A549 (cell line): ENCODE data around the gene TPRX1. TPM values are rescaled to one million over a fixed set of nuclear protein-coding genes. Genes with fewer than 3 reads are reported as not detected.

Source experiments
- ATAC-seq, 2 experiments: fragments of 200-7000 bp in 1 of 2; fragments of >200 bp in 1 of 2; cut with Nextera tagmentation in 1 of 2; cut with Tn5 transposase in 1 of 2; 3 replicates each; pipeline versions ENCODE4 v1.8.0 to v1.9.1; 2018 to 2020; ENCODE audit warnings: mild to moderate bottlenecking in 1 of 2, moderate library complexity in 1 of 2
- CTCF ChIA-PET: fragments of 300-600 bp; sonication (Branson Sonifier 250); formaldehyde crosslinking; extraction: SDS; loops from one replicate; lab custom pipeline; 2021; ENCODE audit warnings: antibody characterized with exemption, inconsistent platforms; lab: Yijun Ruan, JAX
- POLR2A ChIA-PET: fragments of 350-600 bp; formaldehyde crosslinking; extraction: SDS; loops from one replicate; lab custom pipeline; 2021; ENCODE audit warnings: antibody characterized with exemption, inconsistent platforms; lab: Yijun Ruan, JAX
- DNase-seq, 2 experiments: peaks; one replicate each; pipeline versions ENCODE4 v3.0.0 to v3.0.0-alpha.2; 2011 to 2016; ENCODE audit warnings: low read depth in 1 of 2, low spot score in 1 of 2
- FAIRE-seq: peaks from 2 replicates; lab custom pipeline; 2011; peaks lifted over from hg19 to GRCh38; lab: Jason Lieb, UNC
- H3K27ac ChIP-seq, 2 experiments: fragments of >200 bp; sonication (Bioruptor Twin); formaldehyde crosslinking; 3 replicates each; pipeline ENCODE4 v1.5.1; 2016 to 2017
- H3K4me1 ChIP-seq: fragments of >200 bp; sonication (Bioruptor Twin); formaldehyde crosslinking; 3 replicates; pipeline ENCODE4 v1.6.1; 2016
- H3K4me2 ChIP-seq: fragments of >200 bp; sonication (Bioruptor Twin); formaldehyde crosslinking; 3 replicates; pipeline ENCODE4 v1.6.1; 2016
- H3K4me3 ChIP-seq: fragments of >200 bp; sonication (Bioruptor Twin); formaldehyde crosslinking; 3 replicates; pipeline ENCODE4 v1.5.1; 2016
- H3K9me3 ChIP-seq: fragments of >200 bp; sonication (Bioruptor Twin); formaldehyde crosslinking; 3 replicates; pipeline ENCODE4 v1.6.1; 2016
- CEBPB ChIP-seq, 2 experiments: fragments of >200 bp in 1 of 2; sonication (Bioruptor Twin) in 1 of 2; formaldehyde crosslinking in 1 of 2; IDR thresholded peaks; 2 replicates each; pipeline ENCODE4 v1.6.1; 2012 to 2016
- CHD4 ChIP-seq: fragments of 200-600 bp; sonication (generic); IDR thresholded peaks from 2 replicates; pipeline ENCODE4 v1.6.1; 2016; ENCODE audit warnings: antibody characterized with exemption, mild to moderate bottlenecking, borderline replicate concordance
- EHF ChIP-seq: fragments of 250-450 bp; sonication (Bioruptor Pico); IDR thresholded peaks from 2 replicates; pipeline ENCODE4 v1.5.0; 2020; ENCODE audit warnings: mild to moderate bottlenecking
- FOSB ChIP-seq: fragments of 250-450 bp; sonication (Bioruptor Pico); IDR thresholded peaks from 2 replicates; pipeline ENCODE4 v1.5.0; 2020; ENCODE audit warnings: mild to moderate bottlenecking, moderate library complexity
- FOXS1 ChIP-seq: fragments of 250-450 bp; sonication (Bioruptor Pico); IDR thresholded peaks from 2 replicates; pipeline ENCODE4 v1.5.0; 2020; ENCODE audit warnings: mild to moderate bottlenecking, moderate library complexity
- HEYL ChIP-seq: fragments of 250-450 bp; sonication (Bioruptor Pico); IDR thresholded peaks from 2 replicates; pipeline ENCODE4 v1.8.0; 2021; ENCODE audit warnings: mild to moderate bottlenecking, moderate library complexity
- HOXB13 ChIP-seq: fragments of 250-450 bp; sonication (Bioruptor Pico); IDR thresholded peaks from 2 replicates; pipeline ENCODE4 v1.5.0; 2020; ENCODE audit warnings: low read depth, mild to moderate bottlenecking, moderate library complexity
- JUNB ChIP-seq: fragments of >200 bp; sonication (Bioruptor Twin); formaldehyde crosslinking; IDR thresholded peaks from 2 replicates; pipeline ENCODE4 v1.6.1; 2016
- NFE2L2 ChIP-seq: fragments of 150-350 bp; conservative IDR thresholded peaks from 2 replicates; pipeline ENCODE4 v1.6.1; 2014; ENCODE audit warnings: low read length
- PHF8 ChIP-seq: fragments of 200-600 bp; sonication (generic); IDR thresholded peaks from 2 replicates; pipeline ENCODE4 v1.6.1; 2016; ENCODE audit warnings: low read depth, mild to moderate bottlenecking, antibody characterized with exemption, moderate library complexity, borderline replicate concordance
- POLR2A ChIP-seq: IDR thresholded peaks from 2 replicates; pipeline ENCODE4 v1.6.1; 2012; ENCODE audit warnings: mild to moderate bottlenecking, low read length
- RAD21 ChIP-seq, 2 experiments: fragments of >200 bp in 1 of 2; sonication (Bioruptor Twin) in 1 of 2; formaldehyde crosslinking in 1 of 2; IDR thresholded peaks in 1 of 2; conservative IDR thresholded peaks in 1 of 2; 2 replicates in 1 of 2; 3 replicates in 1 of 2; pipeline ENCODE4 v1.6.1; 2012 to 2018; ENCODE audit warnings: inconsistent platforms in 1 of 2
- SMC3 ChIP-seq: fragments of >200 bp; sonication (Bioruptor Twin); formaldehyde crosslinking; IDR thresholded peaks from 3 replicates; pipeline ENCODE4 v1.6.1; 2018; ENCODE audit warnings: inconsistent platforms
- SREBF2 ChIP-seq: fragments of 450-650 bp; IDR thresholded peaks from 2 replicates; pipeline ENCODE4 v1.6.1; 2014; ENCODE audit warnings: mild to moderate bottlenecking, moderate library complexity
- TP53 ChIP-seq: fragments of 250-450 bp; sonication (Bioruptor Pico); IDR thresholded peaks from 2 replicates; pipeline ENCODE4 v1.5.0; 2021; ENCODE audit warnings: mild to moderate bottlenecking, moderate library complexity
- ZC3H11A ChIP-seq: fragments of 450-650 bp; IDR thresholded peaks from 2 replicates; pipeline ENCODE4 v1.6.1; 2014; ENCODE audit warnings: antibody characterized with exemption, mild to moderate bottlenecking
- ZNF302 ChIP-seq: fragments of 250-450 bp; sonication (Bioruptor Pico); IDR thresholded peaks from 2 replicates; pipeline ENCODE4 v1.9.0; 2021; ENCODE audit warnings: inconsistent platforms, mild to moderate bottlenecking, moderate library complexity
- ZSCAN20 ChIP-seq: fragments of 250-450 bp; sonication (Bioruptor Pico); IDR thresholded peaks from 2 replicates; pipeline ENCODE4 v1.8.0; 2022; ENCODE audit warnings: mild to moderate bottlenecking, moderate library complexity
- WGBS: methylation state at CpG from one replicate; pipeline ENCODE4 v1.1.6; 2017; ENCODE audit errors: missing lambda C conversion rate; 5-methylcytosine and 5-hydroxymethylcytosine counted together
- polyA plus RNA-seq, 4 experiments: library from polyadenylated mRNA; depleted of rRNA in 3 of 4; stranded (reverse); fragments of >200 nt; fragmentation: RNase III in 1 of 4; extraction: RNeasy Plus Mini Kit Qiagen cat#74134 plus additional on column Dnase treatment in 1 of 4; gene quantifications; 2 replicates in 3 of 4; 3 replicates in 1 of 4; pipeline ENCODE4 v1.2.3, GENCODE V29; 2011 to 2017
- TF ChIP-seq, protein P1 (sequence below): fragments of 250-450 bp; sonication (Bioruptor Pico); IDR thresholded peaks from 2 replicates; pipeline ENCODE4 v1.5.0; 2021; ENCODE audit warnings: mild to moderate bottlenecking, moderate library complexity, borderline replicate concordance
- TF ChIP-seq, protein P2 (sequence below): IDR thresholded peaks from 2 replicates; pipeline ENCODE4 v1.6.1; 2012; ENCODE audit warnings: low read depth, borderline replicate concordance
- TF ChIP-seq, protein P3 (sequence below): fragments of >200 bp; sonication (Bioruptor Twin); formaldehyde crosslinking; IDR thresholded peaks from 3 replicates; pipeline ENCODE4 v1.6.1; 2016
- TF ChIP-seq, protein P4 (sequence below): fragments of 450-650 bp; IDR thresholded peaks from 2 replicates; pipeline ENCODE4 v1.6.1; 2014; ENCODE audit warnings: antibody characterized with exemption
- TF ChIP-seq, protein P5 (sequence below): fragments of >200 bp; sonication (Bioruptor Twin); formaldehyde crosslinking; IDR thresholded peaks from 3 replicates; pipeline ENCODE4 v1.5.1; 2016

The TPRX1 gene
- polyA plus RNA-seq, 2 of the 4 experiments (the other 2 are of a cell fraction): not detected

DNA sequence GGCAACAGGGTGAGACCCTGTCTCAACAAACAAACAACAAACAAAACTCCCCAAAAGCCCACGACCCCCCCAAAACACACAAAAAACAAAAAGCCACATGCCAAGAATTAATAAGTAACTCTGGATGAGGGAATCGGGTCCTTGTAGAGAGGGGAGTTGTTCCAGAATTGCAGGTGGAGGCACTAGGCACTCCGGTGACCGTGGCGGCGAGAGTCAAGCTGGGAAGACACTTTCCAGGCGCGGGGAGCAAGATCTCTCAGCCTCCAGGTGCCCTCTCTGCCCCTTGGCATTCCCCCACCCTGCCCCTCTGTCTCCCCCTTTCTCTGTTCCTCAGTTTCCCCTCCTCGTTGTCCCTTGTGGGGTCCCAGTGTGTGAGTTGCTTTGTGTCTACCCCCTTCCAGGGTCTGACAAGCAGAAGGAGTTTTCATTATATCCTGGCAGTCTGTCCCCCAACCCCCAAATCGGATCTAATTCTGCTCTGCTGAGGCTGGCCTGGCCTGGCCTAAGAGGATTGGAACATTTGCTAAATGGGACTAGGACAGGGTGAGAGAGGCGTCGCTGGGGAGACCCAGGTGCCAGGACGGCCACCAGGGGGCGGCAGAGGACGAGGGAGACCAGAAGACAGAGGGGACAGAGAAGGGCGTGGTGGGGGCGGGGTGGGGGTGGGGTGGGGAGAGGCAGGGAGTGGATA is 9.1 kb upstream of the TPRX1 start:
- WGBS: 24% methylated on average over 17 of the region's 17 CpGs

DNA sequence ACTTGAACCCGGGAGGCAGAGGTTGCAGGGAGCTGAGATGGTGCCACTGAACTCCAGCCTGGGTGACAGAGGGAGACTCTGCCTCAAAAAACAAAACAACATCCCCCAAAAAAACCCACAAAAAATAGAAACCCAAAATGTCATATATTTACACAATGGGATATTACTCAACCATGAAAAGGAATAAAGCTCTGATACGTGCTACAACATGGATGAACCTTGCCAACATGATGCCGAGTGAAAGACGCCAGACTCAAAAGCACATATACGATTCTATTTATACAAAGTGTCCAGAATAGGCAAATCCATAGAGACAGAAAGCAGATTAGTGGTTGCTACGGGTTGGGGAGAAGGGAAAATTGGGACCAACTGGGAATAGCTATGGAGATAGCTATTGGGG is 2.1 kb upstream of the TPRX1 start:
- no peak for DNase-seq
- Histone ChIP-seq H3K4me1 (no peaks in the 10 kb centered on the region; the same call in 2 of the 3 replicates), H3K4me3 (no peak overlapping the region), H3K27ac (no peak overlapping the region), H3K9me3 (peaks cover 4% of the 10 kb centered on the region; the same call in 1 of the 3 replicates), H3K4me2 (no peak overlapping the region)
- WGBS: 65% methylated on average over 6 of the region's 6 CpGs
- POLR2A ChIA-PET: interaction anchor here (0.7 kb wide), 1 partner anchor 88 kb away, joined by 4 read pairs; no protein-coding TSS in a partner anchor
- CTCF ChIA-PET: interaction anchor here (0.6 to 3.6 kb wide), 9 partner anchors 8 to 106 kb away, joined by 3 to 33 read pairs (median 5); partner anchors contain the start of gene EHD2
- TF ChIP-seq EHF (CRISPR knock-in tag): no peak
- TF ChIP-seq CEBPB (IDR thresholded peaks at IDR 0.05): no peak
- no peak for TF ChIP-seq JUNB
- TF ChIP-seq RAD21 (conservative IDR thresholded peaks at IDR 0.05 in 1 of 2, IDR thresholded peaks at IDR 0.05 in 1 of 2): no peak
- TF ChIP-seq TP53: no peak
- TF ChIP-seq POLR2A: no peak
- TF ChIP-seq, protein P1, sequence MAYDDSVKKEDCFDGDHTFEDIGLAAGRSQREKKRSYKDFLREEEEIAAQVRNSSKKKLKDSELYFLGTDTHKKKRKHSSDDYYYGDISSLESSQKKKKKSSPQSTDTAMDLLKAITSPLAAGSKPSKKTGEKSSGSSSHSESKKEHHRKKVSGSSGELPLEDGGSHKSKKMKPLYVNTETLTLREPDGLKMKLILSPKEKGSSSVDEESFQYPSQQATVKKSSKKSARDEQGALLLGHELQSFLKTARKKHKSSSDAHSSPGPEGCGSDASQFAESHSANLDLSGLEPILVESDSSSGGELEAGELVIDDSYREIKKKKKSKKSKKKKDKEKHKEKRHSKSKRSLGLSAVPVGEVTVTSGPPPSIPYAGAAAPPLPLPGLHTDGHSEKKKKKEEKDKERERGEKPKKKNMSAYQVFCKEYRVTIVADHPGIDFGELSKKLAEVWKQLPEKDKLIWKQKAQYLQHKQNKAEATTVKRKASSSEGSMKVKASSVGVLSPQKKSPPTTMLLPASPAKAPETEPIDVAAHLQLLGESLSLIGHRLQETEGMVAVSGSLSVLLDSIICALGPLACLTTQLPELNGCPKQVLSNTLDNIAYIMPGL (CRISPR knock-in tag): no peak
- TF ChIP-seq, protein P2, sequence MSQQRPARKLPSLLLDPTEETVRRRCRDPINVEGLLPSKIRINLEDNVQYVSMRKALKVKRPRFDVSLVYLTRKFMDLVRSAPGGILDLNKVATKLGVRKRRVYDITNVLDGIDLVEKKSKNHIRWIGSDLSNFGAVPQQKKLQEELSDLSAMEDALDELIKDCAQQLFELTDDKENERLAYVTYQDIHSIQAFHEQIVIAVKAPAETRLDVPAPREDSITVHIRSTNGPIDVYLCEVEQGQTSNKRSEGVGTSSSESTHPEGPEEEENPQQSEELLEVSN: no peak
- no peak for TF ChIP-seq NFE2L2
- no peak for TF ChIP-seq ZSCAN20 (CRISPR knock-in tag)
- TF ChIP-seq, protein P3, sequence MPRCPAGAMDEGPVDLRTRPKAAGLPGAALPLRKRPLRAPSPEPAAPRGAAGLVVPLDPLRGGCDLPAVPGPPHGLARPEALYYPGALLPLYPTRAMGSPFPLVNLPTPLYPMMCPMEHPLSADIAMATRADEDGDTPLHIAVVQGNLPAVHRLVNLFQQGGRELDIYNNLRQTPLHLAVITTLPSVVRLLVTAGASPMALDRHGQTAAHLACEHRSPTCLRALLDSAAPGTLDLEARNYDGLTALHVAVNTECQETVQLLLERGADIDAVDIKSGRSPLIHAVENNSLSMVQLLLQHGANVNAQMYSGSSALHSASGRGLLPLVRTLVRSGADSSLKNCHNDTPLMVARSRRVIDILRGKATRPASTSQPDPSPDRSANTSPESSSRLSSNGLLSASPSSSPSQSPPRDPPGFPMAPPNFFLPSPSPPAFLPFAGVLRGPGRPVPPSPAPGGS: no peak
- no peak for TF ChIP-seq HEYL (CRISPR knock-in tag)
- TF ChIP-seq PHF8: no peak
- no peak for TF ChIP-seq SREBF2
- TF ChIP-seq, protein P4, sequence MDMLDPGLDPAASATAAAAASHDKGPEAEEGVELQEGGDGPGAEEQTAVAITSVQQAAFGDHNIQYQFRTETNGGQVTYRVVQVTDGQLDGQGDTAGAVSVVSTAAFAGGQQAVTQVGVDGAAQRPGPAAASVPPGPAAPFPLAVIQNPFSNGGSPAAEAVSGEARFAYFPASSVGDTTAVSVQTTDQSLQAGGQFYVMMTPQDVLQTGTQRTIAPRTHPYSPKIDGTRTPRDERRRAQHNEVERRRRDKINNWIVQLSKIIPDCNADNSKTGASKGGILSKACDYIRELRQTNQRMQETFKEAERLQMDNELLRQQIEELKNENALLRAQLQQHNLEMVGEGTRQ: no peak
- TF ChIP-seq HOXB13 (CRISPR knock-in tag): no peak
- TF ChIP-seq ZNF302 (CRISPR knock-in tag): no peak
- TF ChIP-seq FOSB (CRISPR knock-in tag): no peak
- no peak for TF ChIP-seq ZC3H11A
- TF ChIP-seq CHD4: no peak
- FAIRE-seq: no peak
- no peak for ATAC-seq

More for the DNA sequence above, 9.1 kb upstream of the TPRX1 start:
- no peak overlapping the region for H3K27ac ChIP-seq
- H3K4me2 ChIP-seq: peak overlapping the region; percentile 25; the same call in 2 of the 3 replicates
- POLR2A ChIA-PET: no interaction called here
- ATAC-seq (peak; percentile 95 to 97), FAIRE-seq (no peak)
- H3K4me1 ChIP-seq: no peaks in the 10 kb centered on the region; the same call in 2 of the 3 replicates
- no peak for TF ChIP-seq FOSB (CRISPR knock-in tag)
- TF ChIP-seq FOXS1: no peak
- peak; percentile 54 to 63 for TF ChIP-seq RAD21 (conservative IDR thresholded peaks at IDR 0.05 in 1 of 2, IDR thresholded peaks at IDR 0.05 in 1 of 2)
- TF ChIP-seq, protein P5, sequence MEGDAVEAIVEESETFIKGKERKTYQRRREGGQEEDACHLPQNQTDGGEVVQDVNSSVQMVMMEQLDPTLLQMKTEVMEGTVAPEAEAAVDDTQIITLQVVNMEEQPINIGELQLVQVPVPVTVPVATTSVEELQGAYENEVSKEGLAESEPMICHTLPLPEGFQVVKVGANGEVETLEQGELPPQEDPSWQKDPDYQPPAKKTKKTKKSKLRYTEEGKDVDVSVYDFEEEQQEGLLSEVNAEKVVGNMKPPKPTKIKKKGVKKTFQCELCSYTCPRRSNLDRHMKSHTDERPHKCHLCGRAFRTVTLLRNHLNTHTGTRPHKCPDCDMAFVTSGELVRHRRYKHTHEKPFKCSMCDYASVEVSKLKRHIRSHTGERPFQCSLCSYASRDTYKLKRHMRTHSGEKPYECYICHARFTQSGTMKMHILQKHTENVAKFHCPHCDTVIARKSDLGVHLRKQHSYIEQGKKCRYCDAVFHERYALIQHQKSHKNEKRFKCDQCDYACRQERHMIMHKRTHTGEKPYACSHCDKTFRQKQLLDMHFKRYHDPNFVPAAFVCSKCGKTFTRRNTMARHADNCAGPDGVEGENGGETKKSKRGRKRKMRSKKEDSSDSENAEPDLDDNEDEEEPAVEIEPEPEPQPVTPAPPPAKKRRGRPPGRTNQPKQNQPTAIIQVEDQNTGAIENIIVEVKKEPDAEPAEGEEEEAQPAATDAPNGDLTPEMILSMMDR: peak; percentile 80
- peak; percentile 61 for TF ChIP-seq SMC3
- no peak for TF ChIP-seq NFE2L2
- TF ChIP-seq, all 56 proteins: peak for 3
- no peaks in the 10 kb centered on the region for H3K9me3 ChIP-seq
- H3K4me3 ChIP-seq: no peak overlapping the region
- DNase-seq: peak; percentile 70 to 85
- CTCF ChIA-PET: interaction anchor here (0.6 to 7.4 kb wide), 23 partner anchors 8 to 311 kb away, joined by 3 to 42 read pairs (median 5); partner anchors contain the start of genes CRX and EHD2
